Endothelial cell of umbilical vein (primary cell): ENCODE data around the gene CRHR1. TPM values are rescaled to one million over a fixed set of nuclear protein-coding genes. Genes with fewer than 3 reads are reported as not detected.

Experiments used
- BruUV-seq: library from RNA; stranded (reverse); fragments of 400-500 nt; replicated peaks from 2 replicates; lab custom pipeline; 2021; lab: Mats Ljungman, UMichigan
- CTCF ChIA-PET: fragments of 300-600, 350-600 bp; sonication (Branson Sonifier 250); formaldehyde crosslinking; loops from one replicate; lab custom pipeline; 2021; ENCODE audit warnings: antibody characterized with exemption, inconsistent platforms; lab: Charles Lee
- POLR2A ChIA-PET: fragments of 300-600, 350-600 bp; sonication (Branson Sonifier 250); formaldehyde crosslinking; loops from one replicate; lab custom pipeline; 2021; ENCODE audit warnings: antibody characterized with exemption, inconsistent platforms; lab: Charles Lee
- DNase-seq: peaks from one replicate; pipeline ENCODE4 v3.0.0-alpha.2; 2011; ENCODE audit warnings: low read depth, low spot score
- FAIRE-seq: peaks from 2 replicates; lab custom pipeline; 2011; peaks lifted over from hg19 to GRCh38; lab: Jason Lieb, UNC
- H2AFZ ChIP-seq: 2 replicates; pipeline ENCODE4 v1.6.0; 2012; ENCODE audit warnings: low read depth, low read length, control low read depth, inconsistent platforms
- H3K27ac ChIP-seq: 2 replicates; pipeline ENCODE4 v1.5.1; 2011; ENCODE audit warnings: low read depth, mild to moderate bottlenecking, control low read depth, low read length, moderate library complexity; ENCODE audit not compliant: insufficient read depth
- H3K27me3 ChIP-seq, 2 experiments: 2 replicates each; pipeline versions ENCODE4 v1.6.0 to v1.6.1; 2011; ENCODE audit warnings: low read length in 2 of 2, mixed read lengths in 1 of 2; ENCODE audit not compliant: control insufficient read depth in 2 of 2, insufficient read depth in 2 of 2
- H3K36me3 ChIP-seq, 2 experiments: 2 replicates in 1 of 2; 3 replicates in 1 of 2; pipeline ENCODE4 v1.5.1; 2011; ENCODE audit warnings: low read length in 2 of 2, mild to moderate bottlenecking in 1 of 2, moderate library complexity in 1 of 2; ENCODE audit not compliant: control insufficient read depth in 2 of 2, insufficient read depth in 2 of 2; ENCODE audit errors: extremely low read depth in 1 of 2
- H3K4me1 ChIP-seq: 3 replicates; pipeline ENCODE4 v1.5.1; 2011; ENCODE audit warnings: mild to moderate bottlenecking, low read length; ENCODE audit not compliant: control insufficient read depth, insufficient read depth; ENCODE audit errors: extremely low read depth
- H3K4me2 ChIP-seq: 2 replicates; pipeline ENCODE4 v1.6.1; 2011; ENCODE audit warnings: low read length, control low read depth, mixed read lengths; ENCODE audit not compliant: insufficient read depth
- H3K4me3 ChIP-seq, 3 experiments: fragments of 200-600 bp in 1 of 3; sonication (generic), shearing (Covaris generic) in 1 of 3; replicated peaks in 1 of 3; 2 replicates each; pipeline ENCODE4 v1.5.1; 2011 to 2016; ENCODE audit warnings: control low read depth in 3 of 3, low read length in 3 of 3, mild to moderate bottlenecking in 2 of 3, inconsistent platforms in 1 of 3, low read depth in 1 of 3, moderate library complexity in 1 of 3; ENCODE audit not compliant: insufficient read depth in 1 of 3
- H3K79me2 ChIP-seq: 2 replicates; pipeline ENCODE4 v1.6.0; 2012; ENCODE audit warnings: low read length, inconsistent platforms; ENCODE audit not compliant: control insufficient read depth, insufficient read depth
- H3K9ac ChIP-seq: replicated peaks from 2 replicates; pipeline ENCODE3; 2011; ENCODE audit warnings: low read length, control low read depth; ENCODE audit not compliant: insufficient read depth; ENCODE audit errors: extremely low read depth
- H3K9me1 ChIP-seq: replicated peaks from 3 replicates; pipeline ENCODE4 v1.6.0; 2011; ENCODE audit warnings: mild to moderate bottlenecking, low read length; ENCODE audit not compliant: control insufficient read depth, insufficient read depth; ENCODE audit errors: extremely low read depth
- H3K9me3 ChIP-seq: replicated peaks from 2 replicates; pipeline ENCODE4 v1.5.1; 2012; ENCODE audit warnings: low read length, inconsistent platforms; ENCODE audit not compliant: control insufficient read depth, insufficient read depth
- H4K20me1 ChIP-seq: replicated peaks from 2 replicates; pipeline ENCODE3; 2011; ENCODE audit warnings: mild to moderate bottlenecking, low read length; ENCODE audit not compliant: control insufficient read depth, insufficient read depth; ENCODE audit errors: extremely low read depth
- EZH2 ChIP-seq: IDR thresholded peaks from 2 replicates; pipeline ENCODE4 v1.6.1; 2012; ENCODE audit warnings: borderline replicate concordance, low read depth, mild to moderate bottlenecking, moderate library complexity, low read length, inconsistent platforms; ENCODE audit not compliant: severe bottlenecking
- FOS ChIP-seq: IDR thresholded peaks from 2 replicates; pipeline ENCODE4 v1.6.1; 2011; ENCODE audit warnings: mild to moderate bottlenecking, low read length, moderate library complexity, borderline replicate concordance; ENCODE audit not compliant: insufficient read depth
- GATA2 ChIP-seq: IDR thresholded peaks from 2 replicates; pipeline ENCODE4 v1.7.0; 2011; ENCODE audit warnings: low read depth, mild to moderate bottlenecking, moderate library complexity, mixed read lengths, low read length; ENCODE audit not compliant: insufficient read length, insufficient read depth
- JUN ChIP-seq: IDR thresholded peaks from 2 replicates; pipeline ENCODE4 v1.6.1; 2011; ENCODE audit warnings: borderline replicate concordance, low read depth; ENCODE audit not compliant: insufficient read length, insufficient read depth
- MYC ChIP-seq: IDR thresholded peaks from one replicate; pipeline ENCODE4 v1.6.1; 2011; ENCODE audit warnings: mild to moderate bottlenecking, low read depth, low read length
- POLR2A ChIP-seq: IDR thresholded peaks from 2 replicates; pipeline ENCODE4 v1.6.1; 2012; ENCODE audit warnings: low read depth, mild to moderate bottlenecking, control low read depth, low read length
- POLR2AphosphoS5 ChIP-seq: IDR thresholded peaks from 2 replicates; pipeline ENCODE4 v1.6.1; 2012; ENCODE audit warnings: low read depth, mild to moderate bottlenecking, control low read depth, low read length, moderate library complexity; ENCODE audit not compliant: insufficient read depth
- dilution Hi-C: fragments of 300-500 bp; cut with MboI; formaldehyde crosslinking; loops from one replicate; pipeline ENCODE4 v1.15.0; 2019; ENCODE audit warnings: low sequenced_read_pairs; ENCODE audit not compliant: extremely low pct_ligation_motif_present
- intact Hi-C: fragments of 100-400 bp; cut with micrococcal nuclease; formaldehyde crosslinking; loops from one replicate; pipeline ENCODE4 v1.10.0; 2022
- polyA plus RNA-seq, 4 experiments: library from polyadenylated mRNA; depleted of rRNA in 3 of 4; stranded (reverse) in 3 of 4; unstranded in 1 of 4; fragments of >200 nt; gene quantifications; 2 replicates each; pipeline versions ENCODE4 v1.2.1 to v1.2.3, GENCODE V29; 2011 to 2012; ENCODE audit warnings: missing spikeins in 1 of 4
- total RNA-seq: library from RNA; stranded (reverse); gene quantifications from 2 replicates; pipeline ENCODE4 v1.2.3, GENCODE V29; 2021
- TF ChIP-seq, protein P1 (sequence below): IDR thresholded peaks from 2 replicates; pipeline ENCODE4 v1.6.1; 2011; ENCODE audit not compliant: insufficient read depth, insufficient read length
- TF ChIP-seq, protein P2 (sequence below), 2 donors: IDR thresholded peaks; 1 replicate in 1 of 2; 2 replicates in 1 of 2; pipeline ENCODE4 v1.5.1; 2011; ENCODE audit warnings: low read length in 2 of 2, mild to moderate bottlenecking in 2 of 2, moderate library complexity in 2 of 2, control low read depth in 1 of 2, inconsistent platforms in 1 of 2, low read depth in 1 of 2; ENCODE audit not compliant: insufficient read depth in 1 of 2; ENCODE audit errors: extremely low read depth in 1 of 2

Gene CRHR1
- total and polyA plus RNA-seq, 2 donors (not counting 3 experiments of a cell fraction or from before 2014, with no cell fraction given): not detected

DNA sequence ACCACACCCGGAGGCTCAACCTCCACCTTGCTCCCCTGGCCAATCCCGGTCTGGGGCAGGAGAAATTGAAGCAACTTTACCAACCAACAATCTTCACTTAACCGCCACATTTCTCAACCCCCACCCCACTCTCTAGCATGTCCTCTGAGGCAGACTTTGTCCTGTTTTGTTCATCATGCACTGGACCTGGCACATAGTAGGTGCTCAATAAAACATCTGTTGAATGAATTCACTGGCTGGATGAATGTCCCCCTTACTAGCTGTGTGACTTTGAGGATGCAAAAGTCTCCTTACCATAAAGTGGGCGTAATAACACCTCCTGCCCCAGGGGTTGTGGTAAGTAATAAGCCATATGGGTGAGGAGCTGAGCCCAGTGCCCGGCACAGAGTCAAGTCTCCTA is 66.3 kb downstream of the CRHR1 start:
- H3K9ac ChIP-seq: no peak overlapping the region
- H3K9me3 ChIP-seq: no peaks in the 10 kb centered on the region
- H4K20me1 ChIP-seq: no peaks in the 10 kb centered on the region
- no peak overlapping the region for H3K4me3 ChIP-seq
- no peaks in the 10 kb centered on the region for H3K36me3 ChIP-seq
- H2AFZ ChIP-seq: no peak overlapping the region
- H3K9me1 ChIP-seq: no peaks in the 10 kb centered on the region
- no peak overlapping the region for H3K4me2 ChIP-seq
- H3K4me1 ChIP-seq: no peaks in the 10 kb centered on the region
- TF ChIP-seq MYC (no peak), JUN (no peak), GATA2 (no peak), FOS (no peak), POLR2AphosphoS5 (no peak), EZH2 (no peak), POLR2A (no peak)
- TF ChIP-seq, protein P1, sequence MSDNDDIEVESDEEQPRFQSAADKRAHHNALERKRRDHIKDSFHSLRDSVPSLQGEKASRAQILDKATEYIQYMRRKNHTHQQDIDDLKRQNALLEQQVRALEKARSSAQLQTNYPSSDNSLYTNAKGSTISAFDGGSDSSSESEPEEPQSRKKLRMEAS: no peak
- TF ChIP-seq, protein P2, sequence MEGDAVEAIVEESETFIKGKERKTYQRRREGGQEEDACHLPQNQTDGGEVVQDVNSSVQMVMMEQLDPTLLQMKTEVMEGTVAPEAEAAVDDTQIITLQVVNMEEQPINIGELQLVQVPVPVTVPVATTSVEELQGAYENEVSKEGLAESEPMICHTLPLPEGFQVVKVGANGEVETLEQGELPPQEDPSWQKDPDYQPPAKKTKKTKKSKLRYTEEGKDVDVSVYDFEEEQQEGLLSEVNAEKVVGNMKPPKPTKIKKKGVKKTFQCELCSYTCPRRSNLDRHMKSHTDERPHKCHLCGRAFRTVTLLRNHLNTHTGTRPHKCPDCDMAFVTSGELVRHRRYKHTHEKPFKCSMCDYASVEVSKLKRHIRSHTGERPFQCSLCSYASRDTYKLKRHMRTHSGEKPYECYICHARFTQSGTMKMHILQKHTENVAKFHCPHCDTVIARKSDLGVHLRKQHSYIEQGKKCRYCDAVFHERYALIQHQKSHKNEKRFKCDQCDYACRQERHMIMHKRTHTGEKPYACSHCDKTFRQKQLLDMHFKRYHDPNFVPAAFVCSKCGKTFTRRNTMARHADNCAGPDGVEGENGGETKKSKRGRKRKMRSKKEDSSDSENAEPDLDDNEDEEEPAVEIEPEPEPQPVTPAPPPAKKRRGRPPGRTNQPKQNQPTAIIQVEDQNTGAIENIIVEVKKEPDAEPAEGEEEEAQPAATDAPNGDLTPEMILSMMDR (IDR thresholded peaks at IDR 0.05; ENCODE audit: extremely low read depth in 1 of 2, insufficient read depth in 1 of 2, low read depth in 1 of 2, low read length in 2 of 2): no peak
- BruUV-seq: no TSS peak
- no peak overlapping the region for H3K27ac ChIP-seq
- intact Hi-C loops: no loop called here
- ChIA-PET POLR2A (no interaction called here), CTCF (interaction anchor here (1.4 to 2.8 kb wide), 3 partner anchors 18 to 210 kb away, joined by 3 to 48 read pairs (median 13); no protein-coding TSS in a partner anchor)
- H3K27me3 ChIP-seq: peaks cover 0 to 4% of the 10 kb centered on the region in 2 experiments
- FAIRE-seq (no peak), DNase-seq (no peak)
- H3K79me2 ChIP-seq: no peaks in the 10 kb centered on the region
- dilution Hi-C loops: no loop called here
